ENCODE results near the gene GALP.
"Not testable (repeated sequence)": the region's sequence is repeated elsewhere in the genome, so short reads cannot be mapped to it uniquely, and the experiment has no call there.

GALP gene

GRCh38 chr19:56193981-56194640 lies 18.3 kb downstream of the GALP start:
- no peak for DNase-seq

- DNase-seq = not testable (repeated sequence)
These were observed 21.8 kb downstream of the GALP start, which contains the start of gene ZSCAN5B for GRCh38 chr19:56197646-56198045. ZSCAN5B (minus strand) TSS chr19:56197783; CDS start chr19:56193052, 4,731 bp downstream.

GRCh38 chr19:56199687-56200086 lies 23.9 kb downstream of the GALP start:
- no peak for DNase-seq

- DNase-seq = no peak
These were observed 26.2 kb downstream of the GALP start, which contains the start of gene ZSCAN5C for GRCh38 chr19:56201973-56202372. ZSCAN5C (plus strand) TSS chr19:56202273; CDS start chr19:56205914, 3,641 bp downstream.

GRCh38 chr19:56207581-56207980 lies 31.8 kb downstream of the GALP start:
- not testable (repeated sequence) for DNase-seq

GRCh38 chr19:56209091-56209490 lies 33.3 kb downstream of the GALP start:
- DNase-seq = no peak

- not testable (repeated sequence) for DNase-seq
These were observed 34.2 kb downstream of the GALP start for GRCh38 chr19:56210036-56210435.

- no peak for DNase-seq
These were observed 35.9 kb downstream of the GALP start for GRCh38 chr19:56211718-56212117.

- DNase-seq = no peak
These were observed 41.5 kb downstream of the GALP start for GRCh38 chr19:56217039-56217949.

GRCh38 chr19:56218961-56219360 lies 43.2 kb downstream of the GALP start:
- DNase-seq = no peak

GRCh38 chr19:56221442-56221841 lies 45.6 kb downstream of the GALP start:
- DNase-seq = peak; percentile 1

- no peak for DNase-seq
These were observed 46.0 kb downstream of the GALP start for GRCh38 chr19:56221851-56222250.

GRCh38 chr19:56222901-56223300 lies 47.1 kb downstream of the GALP start:
- no peak for DNase-seq

GRCh38 chr19:56223481-56223880 lies 47.7 kb downstream of the GALP start:
- no peak for DNase-seq

All from CD4-positive, alpha-beta T cell treated with Interleukin-10 for 1 hour (primary cell).